ENCODE data around the gene OR10H1.
"Not testable (repeated sequence)": the region's sequence is repeated elsewhere in the genome, so short reads cannot be mapped to it uniquely, and the experiment has no call there.

Gene OR10H1

GRCh38 chr19:15828611-15829305, 13.3 kb upstream of the OR10H1 start:
- not testable (repeated sequence) for DNase-seq

DNA sequence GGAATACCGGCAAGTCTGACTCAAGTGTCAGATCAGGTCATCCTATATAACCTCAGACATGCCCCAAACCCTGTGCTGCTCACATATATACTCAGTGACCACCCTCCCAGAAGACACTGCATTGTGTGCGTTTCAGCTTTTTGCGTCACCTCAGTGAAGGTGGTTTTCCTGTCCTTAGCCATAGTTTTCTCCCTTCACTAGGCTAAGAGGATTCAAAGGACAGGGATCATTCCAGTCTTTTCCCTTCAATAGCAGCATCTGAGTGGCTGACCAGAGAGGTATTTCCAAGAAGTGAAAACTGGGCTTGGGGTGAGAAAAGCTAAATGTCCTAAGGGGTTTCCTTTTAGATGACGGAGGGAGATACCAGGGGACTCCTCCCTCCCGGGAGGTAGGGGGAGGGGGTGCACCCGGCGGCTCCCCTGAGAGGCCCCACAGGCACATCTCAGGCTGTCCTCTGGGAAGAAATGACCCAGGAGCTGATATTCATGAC, 12.7 kb upstream of the OR10H1 start:
- DNase-seq, result no peak

DNA sequence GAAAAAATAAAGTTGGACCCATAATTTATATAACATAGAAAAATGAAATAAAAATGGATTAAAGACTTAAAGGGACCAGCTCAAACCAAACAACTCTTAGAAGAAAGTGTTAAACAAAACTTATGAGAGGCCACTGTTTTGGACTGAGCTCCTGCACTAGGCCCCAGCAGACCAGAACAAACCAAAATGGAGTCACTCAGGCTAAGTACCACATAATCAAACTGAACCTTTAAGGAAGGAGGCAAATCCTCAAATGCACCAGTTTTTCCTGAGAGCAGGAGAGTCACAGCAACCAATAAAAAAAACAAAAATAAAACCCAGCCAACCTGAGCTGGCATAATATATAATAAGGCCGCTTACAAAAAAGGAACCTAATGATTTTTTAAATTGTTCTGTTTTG, 10.3 kb upstream of the OR10H1 start:
- DNase-seq, result no peak

DNA sequence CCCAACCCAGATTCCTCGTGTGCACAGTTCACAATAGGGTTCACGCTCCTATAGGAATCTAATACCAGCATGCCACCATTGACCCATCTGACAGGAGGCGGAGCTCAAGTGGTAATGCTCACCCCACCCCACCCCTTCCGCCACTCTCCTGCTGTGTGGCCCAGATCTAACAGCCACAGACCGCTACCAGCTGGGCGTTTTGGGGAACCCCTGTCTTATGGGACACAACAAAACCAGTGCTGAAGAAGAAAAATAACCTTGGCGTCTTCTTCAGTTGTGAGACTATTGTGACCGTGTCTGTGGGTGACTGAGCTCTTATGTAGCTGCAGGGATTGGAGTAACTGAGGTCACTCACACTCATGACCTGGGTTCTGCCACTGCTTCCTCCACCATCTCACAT, 5.2 kb upstream of the OR10H1 start:
- no peak for DNase-seq

- no peak for DNase-seq
These were observed 1.5 kb downstream of the OR10H1 start for GRCh38 chr19:15813916-15814315.

DNA sequence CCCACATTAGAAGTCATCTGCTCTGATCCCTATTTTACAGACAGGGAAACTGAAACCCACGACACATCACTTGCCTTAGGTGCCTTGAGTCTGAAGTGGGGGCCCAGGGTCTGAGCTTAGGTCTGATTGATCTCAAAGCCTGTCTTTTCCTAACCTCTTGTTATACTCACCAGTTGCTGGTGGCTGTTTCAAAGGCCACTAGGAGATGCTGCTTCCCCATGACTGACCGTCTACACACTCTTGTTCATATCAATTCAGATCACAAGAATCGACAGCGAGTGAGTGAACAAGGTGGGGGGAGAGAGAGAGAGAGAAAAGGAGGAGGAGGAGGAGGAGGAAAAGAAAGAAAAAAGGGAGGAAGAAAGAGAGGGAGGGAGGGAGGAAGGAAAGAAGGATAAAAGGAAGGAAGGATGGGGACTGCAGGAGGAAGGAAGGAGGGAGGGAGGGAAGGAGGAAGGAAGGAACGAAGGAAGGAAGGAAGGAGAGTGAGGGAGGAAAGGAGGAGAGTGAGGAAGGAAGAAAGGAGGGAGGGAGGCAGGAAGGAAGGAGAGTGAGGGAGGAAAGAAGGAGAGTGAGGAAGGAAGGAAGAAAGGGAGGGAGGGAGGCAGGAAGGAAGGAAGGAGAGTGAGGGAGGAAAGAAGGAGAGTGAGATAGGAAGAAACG, 3.3 kb downstream of the OR10H1 start:
- no peak for DNase-seq

- DNase-seq, result no peak
These were observed 4.0 kb downstream of the OR10H1 start for GRCh38 chr19:15811476-15811875.

DNA sequence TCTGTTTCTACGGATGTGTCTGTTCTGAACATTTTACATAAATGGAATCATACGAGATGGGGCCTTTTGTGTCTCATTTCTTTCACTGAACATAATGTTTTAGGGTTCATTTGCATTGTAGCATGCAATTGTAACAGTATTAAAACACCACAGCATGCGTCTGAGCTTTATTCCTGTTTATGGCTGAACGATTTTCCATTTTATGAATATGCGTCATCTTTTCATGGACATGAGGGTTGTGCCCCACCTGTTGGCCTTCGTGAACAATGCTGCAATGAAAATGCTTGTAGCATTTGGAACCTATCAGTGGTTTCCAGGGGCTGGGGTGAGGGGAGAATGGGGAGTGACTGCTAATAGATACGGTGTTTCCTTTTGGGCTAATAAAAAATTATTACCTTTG, 5.1 kb downstream of the OR10H1 start:
- DNase-seq, result no peak

DNA sequence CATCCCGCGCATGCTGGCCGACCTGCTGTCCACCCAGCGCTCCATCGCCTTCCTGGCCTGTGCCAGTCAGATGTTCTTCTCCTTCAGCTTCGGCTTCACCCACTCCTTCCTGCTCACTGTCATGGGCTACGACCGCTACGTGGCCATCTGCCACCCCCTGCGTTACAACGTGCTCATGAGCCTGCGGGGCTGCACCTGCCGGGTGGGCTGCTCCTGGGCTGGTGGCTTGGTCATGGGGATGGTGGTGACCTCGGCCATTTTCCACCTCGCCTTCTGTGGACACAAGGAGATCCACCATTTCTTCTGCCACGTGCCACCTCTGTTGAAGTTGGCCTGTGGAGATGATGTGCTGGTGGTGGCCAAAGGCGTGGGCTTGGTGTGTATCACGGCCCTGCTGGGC, 21.2 kb downstream of the OR10H1 start:
- DNase-seq, result not testable (repeated sequence)

DNA sequence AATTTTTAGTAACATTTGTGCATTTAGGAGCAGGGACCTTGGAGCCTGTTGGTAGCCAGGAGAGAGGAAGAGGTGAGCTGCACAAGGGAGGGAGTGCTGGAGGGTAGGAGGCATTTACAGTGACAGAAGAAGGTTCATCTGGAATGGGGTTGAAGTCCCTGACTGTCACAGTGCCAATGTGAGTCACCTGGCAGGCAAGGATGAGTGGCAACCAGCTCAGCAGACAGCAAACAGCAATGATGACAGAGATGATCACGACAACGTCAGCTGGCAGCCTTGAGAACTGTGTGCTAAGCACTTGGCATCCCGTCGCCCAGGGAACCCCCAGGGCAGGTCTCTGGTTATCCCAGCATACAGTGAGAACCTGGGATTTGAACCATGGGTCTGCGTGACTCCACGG, 25.4 kb downstream of the OR10H1 start:
- no peak for DNase-seq

DNA sequence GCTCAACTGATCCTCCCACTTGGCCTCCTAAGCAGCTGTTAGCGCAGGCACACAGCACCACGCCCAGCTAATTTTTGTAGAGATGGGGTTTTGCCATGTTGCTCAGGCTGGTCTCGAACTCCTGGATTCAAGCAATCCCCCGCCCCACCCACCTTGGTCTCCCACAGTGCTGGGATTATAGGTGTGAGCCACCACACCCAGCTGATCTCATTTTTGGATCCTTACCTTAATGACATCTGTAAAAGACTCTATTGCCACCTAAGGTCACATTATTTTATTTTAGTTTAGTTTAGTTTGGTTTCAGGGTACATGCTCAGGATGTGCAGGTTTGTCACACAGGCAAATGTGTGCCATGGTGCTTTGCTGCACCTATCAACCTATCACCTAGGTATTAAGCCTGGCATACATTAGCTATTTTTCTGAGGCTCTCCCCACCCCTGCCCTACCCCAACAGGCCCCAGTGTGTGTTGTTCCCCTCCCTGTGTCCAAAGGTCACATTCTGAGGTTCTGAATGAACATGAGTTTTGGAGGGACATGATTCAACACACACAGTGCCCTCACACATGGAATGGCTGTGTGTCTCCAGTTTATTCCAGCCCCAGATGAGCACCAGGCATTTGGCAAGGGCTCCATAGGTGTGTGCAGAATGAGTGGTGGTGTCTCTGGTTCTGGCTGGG, 26.7 kb downstream of the OR10H1 start:
- no peak for DNase-seq

DNA sequence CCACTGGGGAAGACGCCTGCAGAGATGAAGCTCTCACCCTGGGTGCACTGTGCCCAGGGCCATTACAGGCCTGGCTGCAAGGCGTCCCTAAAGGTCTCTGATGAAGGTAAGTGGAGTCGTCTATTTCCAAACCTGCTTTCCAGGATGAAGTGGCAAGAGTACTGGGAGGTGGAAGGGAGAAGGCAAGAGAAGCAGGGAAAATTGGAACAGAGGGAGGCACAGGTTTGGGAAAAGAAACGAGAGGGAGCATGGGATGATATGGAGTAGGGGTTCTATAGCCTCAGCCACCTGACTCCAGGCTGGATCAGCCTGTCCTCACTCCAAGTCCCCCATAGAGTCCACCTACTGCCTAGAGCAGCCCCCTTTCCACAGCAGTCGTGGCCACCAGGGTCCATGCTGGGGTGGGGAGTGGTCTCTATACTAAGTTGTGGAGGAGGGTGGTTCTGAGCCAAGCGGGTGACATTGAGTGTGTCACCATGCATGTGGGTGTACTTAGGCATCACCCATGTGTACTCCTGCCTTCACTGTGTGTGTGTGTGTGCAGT, 27.8 kb downstream of the OR10H1 start, which contains the start of gene OR10H5:
TSS of gene OR10H5 (plus strand) at position 51 of the 545 bp plus-strand sequence. CDS start 6,388 bp downstream, outside the sequence.
- DNase-seq, result no peak

DNA sequence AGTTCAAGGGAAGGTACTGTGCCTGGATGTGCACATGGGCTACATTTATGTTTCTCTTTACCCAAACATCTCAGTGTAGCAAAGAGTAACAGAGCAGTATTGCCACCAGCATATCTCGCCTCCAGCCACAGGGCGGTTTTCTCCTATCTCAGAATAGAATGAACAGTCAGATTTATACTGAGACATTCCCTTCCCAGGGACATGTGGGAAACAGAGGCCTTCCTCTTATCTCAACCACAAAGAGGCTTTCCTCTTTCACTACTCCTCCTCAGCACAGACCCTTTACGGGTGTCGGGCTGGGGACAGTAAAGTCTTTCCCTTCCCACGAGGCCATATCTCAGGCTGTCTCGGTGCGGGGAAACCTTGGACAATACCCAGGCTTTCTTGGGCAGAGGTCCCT, 32.6 kb downstream of the OR10H1 start:
- DNase-seq, result not testable (repeated sequence)

GRCh38 chr19:15782211-15782610, 33.3 kb downstream of the OR10H1 start:
- DNase-seq, result no peak

GRCh38 chr19:15781661-15782060, 33.8 kb downstream of the OR10H1 start:
- no peak for DNase-seq

DNA sequence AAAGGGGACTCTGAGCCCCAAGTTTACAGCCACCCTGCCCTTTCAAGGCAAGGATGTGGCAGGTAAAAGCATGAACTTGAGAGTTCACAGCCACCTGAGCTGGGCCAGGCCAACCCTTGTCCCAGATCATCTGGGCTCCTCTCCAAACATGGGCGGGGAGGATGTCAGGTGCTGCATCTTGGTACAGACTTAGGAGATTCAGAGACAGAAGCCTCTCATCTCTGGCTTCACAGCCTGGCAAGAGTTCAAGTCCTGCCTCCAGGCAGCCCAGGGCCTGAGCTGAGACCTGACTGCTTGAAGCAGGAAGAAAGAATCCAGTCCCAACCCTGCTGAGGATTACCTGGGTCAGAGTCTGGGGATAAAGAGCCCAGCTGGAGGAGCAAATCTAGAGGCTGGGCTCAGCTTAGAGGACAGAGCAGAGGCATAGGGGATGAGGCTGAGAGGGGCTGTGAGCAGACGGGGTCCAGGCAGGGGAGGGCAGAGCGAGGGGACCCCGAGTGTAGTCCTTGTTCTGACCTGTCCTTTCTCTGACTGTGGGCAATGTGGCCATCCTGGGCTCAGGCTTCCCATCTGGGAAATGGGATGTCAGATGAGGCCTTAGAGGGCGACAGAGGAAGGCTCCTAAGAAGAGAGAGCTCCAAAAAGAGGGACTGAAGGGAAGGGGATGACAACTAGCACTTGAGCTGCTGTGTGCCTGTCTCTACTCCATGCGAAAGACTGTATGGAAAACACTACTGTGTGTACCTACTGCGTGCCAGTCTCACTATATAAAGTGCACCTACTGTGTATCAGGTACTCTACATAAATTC, 34.6 kb downstream of the OR10H1 start:
- DNase-seq, result no peak

DNA sequence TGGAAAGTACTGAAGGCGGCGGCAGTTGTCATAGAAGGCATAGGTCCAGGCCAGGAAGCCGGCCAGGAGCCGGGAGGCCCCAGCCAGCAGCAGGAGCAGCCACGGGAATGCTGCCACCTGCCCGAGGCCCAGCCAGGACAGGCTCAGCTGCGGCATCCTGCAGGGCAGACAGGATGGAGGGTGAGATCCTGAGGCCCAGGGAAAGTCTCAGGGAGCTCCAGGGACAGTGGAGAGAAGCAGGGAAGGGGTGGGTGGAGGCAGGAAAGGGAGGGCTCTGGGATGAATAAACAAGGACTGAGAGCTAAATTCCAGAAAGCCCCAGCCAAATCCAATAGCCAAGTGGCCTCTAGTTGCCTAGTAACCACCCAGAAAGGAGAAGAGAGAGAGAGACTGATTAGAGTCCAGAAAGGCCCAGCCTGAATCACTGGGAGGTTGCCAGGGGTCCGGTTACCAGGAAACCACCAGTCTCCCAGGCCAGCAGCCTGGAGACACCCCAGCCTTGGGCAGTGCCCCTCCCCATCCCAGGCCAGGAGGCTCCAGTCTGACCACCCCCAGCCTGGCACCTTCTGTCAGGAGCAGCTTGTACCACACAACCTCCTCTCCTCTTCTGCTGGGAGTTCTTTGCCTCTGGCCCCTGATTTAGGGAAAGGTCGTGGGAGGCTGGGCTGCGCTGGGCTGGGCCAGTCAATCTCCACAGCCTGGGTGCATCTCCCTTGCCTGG, 35.5 kb downstream of the OR10H1 start:
- DNase-seq, result peak; percentile 6

GRCh38 chr19:15776991-15777970, 38.2 kb downstream of the OR10H1 start:
- DNase-seq, result no peak

GRCh38 chr19:15776264-15776663, 39.2 kb downstream of the OR10H1 start:
- no peak for DNase-seq

DNA sequence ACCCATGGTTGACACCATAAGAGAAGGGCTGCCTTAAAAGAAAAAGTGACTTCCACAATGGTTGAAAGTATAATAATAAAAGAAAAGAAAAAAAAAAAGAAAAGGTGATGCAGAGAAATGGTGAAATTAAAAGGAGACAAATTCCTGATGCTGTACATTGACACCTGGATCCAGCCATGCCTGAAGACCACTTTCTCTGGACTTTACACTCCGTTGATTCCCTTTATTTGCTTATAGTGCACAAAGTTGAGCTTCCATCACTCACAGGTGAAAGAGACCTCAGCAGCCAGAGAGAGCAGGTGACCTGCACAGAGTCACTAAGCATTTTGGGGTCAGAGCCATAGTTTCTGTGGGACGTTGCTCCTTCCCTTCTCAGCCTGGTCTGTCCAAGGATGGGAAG, 40.2 kb downstream of the OR10H1 start:
- no peak for DNase-seq

Measured in fibroblast of skin of scalp (primary cell).